ENCODE measurements around the gene RAB11FIP4.

RAB11FIP4 gene

DNA sequence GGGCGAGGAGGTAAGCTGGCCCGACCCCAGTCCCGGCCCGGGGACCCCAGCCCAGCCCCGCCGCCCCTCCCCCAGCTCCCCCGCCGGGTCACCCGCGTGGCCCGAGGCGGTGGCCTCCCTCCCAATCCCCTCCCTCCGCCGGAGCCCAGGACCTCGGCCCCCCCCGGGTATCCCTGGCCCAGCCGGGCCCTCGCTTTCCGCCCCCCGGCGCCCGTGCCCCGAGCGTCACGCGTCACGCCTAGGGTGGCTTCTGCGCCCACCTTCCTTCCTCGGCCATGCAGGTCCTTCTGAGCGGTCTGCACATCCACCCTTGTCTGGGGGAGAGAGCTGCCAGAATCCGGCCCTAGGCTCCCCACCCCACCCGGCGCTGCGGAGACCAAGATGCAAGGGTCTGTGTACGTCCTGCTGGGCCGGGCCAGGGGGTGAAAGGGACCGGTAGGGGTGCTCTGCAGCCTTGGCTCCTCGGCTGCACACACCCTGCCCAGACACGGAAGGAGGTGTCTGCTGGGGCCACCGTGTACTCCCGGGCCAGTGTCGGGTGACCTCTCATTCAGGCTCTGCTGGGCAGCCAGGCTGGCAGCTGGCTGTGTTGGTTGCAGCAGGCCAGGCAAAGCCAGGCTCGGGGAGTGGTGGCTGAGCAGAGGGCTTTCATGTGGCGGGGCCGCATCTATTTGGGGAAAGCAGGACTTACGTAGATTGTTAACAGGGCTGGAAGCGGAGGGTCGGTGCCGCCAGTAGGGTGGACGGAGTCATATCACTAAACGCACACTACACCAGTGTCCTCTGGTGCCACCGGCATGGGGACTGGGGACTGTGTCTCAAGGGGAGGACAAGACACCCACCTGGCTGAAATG, 754 bp downstream of the RAB11FIP4 start:
- DNase-seq (ENCODE audit: low read depth): no peak
- H3K4me3 ChIP-seq (ENCODE audit: low read length): no peak overlapping the region
- TF ChIP-seq, protein P1, sequence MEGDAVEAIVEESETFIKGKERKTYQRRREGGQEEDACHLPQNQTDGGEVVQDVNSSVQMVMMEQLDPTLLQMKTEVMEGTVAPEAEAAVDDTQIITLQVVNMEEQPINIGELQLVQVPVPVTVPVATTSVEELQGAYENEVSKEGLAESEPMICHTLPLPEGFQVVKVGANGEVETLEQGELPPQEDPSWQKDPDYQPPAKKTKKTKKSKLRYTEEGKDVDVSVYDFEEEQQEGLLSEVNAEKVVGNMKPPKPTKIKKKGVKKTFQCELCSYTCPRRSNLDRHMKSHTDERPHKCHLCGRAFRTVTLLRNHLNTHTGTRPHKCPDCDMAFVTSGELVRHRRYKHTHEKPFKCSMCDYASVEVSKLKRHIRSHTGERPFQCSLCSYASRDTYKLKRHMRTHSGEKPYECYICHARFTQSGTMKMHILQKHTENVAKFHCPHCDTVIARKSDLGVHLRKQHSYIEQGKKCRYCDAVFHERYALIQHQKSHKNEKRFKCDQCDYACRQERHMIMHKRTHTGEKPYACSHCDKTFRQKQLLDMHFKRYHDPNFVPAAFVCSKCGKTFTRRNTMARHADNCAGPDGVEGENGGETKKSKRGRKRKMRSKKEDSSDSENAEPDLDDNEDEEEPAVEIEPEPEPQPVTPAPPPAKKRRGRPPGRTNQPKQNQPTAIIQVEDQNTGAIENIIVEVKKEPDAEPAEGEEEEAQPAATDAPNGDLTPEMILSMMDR (IDR thresholded peaks at IDR 0.05; ENCODE audit: insufficient read depth, low read depth, low read length, missing control alignments): no peak

DNA sequence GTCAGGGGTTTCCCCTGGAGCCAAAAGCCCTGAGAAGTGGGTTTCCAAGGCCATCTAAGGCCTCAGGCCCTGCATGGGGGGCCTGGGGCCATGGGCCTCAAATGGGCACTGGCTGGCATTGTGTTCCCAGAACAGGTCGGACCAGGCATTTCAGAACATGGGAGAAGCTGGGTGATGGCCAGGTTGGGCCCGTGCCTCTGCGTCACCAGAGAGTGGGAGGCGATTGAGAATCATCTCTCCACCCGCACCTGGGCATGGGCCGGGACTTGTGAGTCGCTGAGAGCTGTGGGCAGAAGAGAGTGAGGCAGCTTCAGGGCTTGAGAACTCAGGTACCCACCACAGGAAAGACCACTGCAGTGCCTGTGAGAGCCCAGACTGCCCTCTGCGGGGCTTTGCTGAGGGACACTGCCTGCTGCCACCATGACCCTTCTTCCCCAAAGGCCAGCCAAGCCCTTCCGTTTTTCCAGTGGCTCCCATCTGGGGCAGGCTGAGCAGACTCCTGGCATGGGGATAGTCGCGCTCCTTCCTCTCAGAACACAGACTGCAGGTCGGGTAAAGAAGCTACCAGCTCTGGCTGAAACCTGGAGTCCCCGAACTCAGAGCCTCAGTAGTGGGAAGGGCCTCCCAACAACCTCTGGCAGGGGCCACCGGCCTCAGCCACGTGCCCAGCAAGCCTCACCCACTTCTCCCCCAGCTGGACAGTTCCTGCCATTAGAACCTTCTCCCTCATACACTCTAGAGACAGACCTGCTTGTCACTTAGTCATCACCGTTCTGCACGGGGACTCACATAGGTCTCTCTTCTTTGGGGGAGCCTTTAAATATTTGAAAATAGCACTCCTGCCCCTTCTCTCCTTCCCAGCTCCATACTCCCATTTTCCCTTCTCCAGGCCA, 1.6 kb downstream of the RAB11FIP4 start:
- no peak overlapping the region for H3K4me3 ChIP-seq (ENCODE audit: low read length)
- TF ChIP-seq, protein P1 (IDR thresholded peaks at IDR 0.05; ENCODE audit: insufficient read depth, low read depth, low read length, missing control alignments): no peak
- DNase-seq (ENCODE audit: low read depth): peak; percentile 72

DNA sequence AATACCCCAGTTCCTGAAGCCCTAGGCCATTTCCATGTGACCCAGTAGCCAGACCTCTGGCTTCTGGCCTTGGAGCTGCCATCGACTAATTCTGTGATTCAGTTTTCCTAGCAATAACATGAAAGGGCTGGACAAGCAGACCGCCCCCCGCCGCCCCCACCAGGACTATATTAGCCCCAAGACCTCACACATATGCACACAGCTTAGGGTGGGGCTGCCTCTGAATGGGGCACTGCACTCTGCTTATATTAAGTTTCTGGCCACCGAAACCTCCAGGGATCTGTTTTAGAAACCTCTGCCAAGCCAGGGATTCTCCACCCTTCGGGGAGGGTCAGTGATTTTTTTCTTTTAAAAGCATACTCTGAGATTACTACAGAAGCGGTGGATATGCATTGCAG, 2.3 kb downstream of the RAB11FIP4 start:
- no peak for DNase-seq (ENCODE audit: low read depth)
- TF ChIP-seq, protein P1 (IDR thresholded peaks at IDR 0.05; ENCODE audit: insufficient read depth, low read depth, low read length, missing control alignments): no peak
- H3K4me3 ChIP-seq (ENCODE audit: low read length): no peak overlapping the region

DNA sequence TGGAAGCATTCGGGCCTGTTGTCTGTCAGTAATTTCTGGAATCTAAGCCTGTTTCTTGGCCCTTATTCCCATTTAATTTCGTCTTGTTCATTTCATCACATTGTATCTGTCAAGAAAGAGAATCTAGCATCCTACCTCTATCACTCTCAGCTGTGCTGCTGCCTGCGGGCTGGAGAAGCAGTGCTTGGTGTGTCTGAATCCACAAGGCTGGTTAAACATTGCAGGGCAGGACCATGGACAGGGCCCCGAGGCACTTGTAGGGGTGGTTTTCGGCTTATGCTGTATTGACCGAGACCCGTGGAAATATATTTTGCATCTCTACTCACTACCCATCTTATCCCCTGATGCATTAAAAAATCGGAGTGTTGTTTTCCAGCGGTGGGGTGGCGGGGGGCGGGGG, 3.1 kb downstream of the RAB11FIP4 start:
- TF ChIP-seq, protein P1 (IDR thresholded peaks at IDR 0.05; ENCODE audit: insufficient read depth, low read depth, low read length, missing control alignments): no peak
- no peak overlapping the region for H3K4me3 ChIP-seq (ENCODE audit: low read length)
- DNase-seq (ENCODE audit: low read depth): peak; percentile 68

DNA sequence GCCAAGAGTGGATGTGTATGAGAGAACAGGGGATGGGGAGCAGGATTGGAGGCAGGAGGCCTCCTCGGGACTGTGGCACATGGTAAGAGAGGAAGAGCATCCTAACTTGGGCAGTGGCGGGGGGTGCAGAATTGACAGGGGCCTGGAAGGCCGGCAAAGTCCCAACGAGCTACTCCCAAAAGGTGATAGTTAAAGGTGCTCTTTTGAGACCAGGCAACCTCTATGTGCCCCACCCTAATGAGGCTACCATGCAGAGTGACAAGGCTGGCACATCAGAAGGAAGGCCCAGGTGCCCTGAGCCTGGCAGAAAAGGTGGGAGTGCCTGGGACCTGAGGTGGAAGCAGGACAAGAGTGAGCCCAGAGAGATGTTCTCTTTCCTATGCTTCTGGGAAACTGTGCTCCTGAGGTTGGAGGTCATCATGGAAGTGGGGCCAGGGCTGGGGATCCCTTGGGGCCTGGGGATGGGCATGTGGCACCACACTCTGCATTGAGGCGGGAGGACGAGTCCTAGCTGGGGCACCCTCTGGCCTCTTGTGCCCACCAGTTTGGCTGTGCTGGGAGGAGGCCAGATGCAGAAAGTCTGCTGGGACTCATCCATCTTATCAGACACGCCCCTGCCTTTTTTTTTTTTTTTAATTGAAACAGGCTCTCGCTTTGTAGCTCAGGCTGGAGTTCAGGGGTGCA, 5.9 kb downstream of the RAB11FIP4 start:
- TF ChIP-seq, protein P1 (IDR thresholded peaks at IDR 0.05; ENCODE audit: insufficient read depth, low read depth, low read length, missing control alignments): no peak
- no peak for DNase-seq (ENCODE audit: low read depth)

DNA sequence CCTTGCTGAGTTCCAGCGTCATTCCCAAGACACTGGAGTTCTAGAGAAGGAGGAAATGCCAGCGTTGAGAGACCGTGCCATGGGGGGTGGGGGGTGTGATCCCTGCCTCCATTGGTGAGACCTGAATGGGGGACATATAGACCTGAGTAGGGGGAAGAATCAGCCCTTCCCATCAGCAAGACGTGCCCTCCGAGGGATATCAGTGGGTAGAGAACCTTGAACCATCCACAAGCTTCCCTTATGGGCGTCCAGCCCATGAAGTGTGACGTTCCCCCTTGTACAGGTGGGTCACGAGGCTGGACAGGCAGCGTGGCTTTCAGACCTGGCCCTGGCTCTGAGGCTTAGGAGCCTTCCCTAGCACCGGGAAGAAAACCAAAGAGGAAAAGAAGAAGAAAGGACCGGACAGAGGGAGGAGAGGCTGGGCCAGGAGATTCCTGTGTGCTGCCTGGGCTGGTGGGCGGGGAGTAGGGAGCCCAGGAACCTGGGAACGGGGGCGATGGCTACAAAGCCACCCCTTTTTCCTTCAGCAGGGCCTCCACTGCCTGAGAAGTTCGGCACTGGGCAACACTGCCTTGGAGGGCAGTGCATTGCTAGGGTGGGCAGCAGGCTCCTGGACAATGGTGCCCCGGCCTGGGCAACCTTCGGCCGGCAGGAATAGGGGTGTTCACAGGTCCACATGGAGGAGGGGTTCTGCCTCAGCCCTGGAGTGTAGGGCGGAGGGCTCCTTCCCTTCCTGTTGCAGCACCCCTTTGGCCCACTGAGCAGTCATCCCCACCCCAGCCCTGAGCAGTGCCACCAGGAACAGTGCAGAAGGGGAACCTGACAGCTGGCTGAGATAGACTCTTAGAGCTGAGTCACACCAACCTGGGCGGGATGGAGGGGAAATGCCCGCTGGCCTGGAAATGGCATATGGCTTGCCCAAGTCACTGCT, 7.2 kb downstream of the RAB11FIP4 start:
- H3K4me3 ChIP-seq (ENCODE audit: low read length): no peak overlapping the region
- TF ChIP-seq, protein P1 (IDR thresholded peaks at IDR 0.05; ENCODE audit: insufficient read depth, low read depth, low read length, missing control alignments): no peak
- no peak for DNase-seq (ENCODE audit: low read depth)

More for the DNA sequence above, 5.9 kb downstream of the RAB11FIP4 start:
- H3K4me3 ChIP-seq (ENCODE audit: low read length): no peak overlapping the region
